ENCODE measurements around the gene MACC1. TPM values are rescaled to one million over a fixed set of nuclear protein-coding genes. Genes with fewer than 3 reads are reported as not detected.

Gene MACC1, protein sequence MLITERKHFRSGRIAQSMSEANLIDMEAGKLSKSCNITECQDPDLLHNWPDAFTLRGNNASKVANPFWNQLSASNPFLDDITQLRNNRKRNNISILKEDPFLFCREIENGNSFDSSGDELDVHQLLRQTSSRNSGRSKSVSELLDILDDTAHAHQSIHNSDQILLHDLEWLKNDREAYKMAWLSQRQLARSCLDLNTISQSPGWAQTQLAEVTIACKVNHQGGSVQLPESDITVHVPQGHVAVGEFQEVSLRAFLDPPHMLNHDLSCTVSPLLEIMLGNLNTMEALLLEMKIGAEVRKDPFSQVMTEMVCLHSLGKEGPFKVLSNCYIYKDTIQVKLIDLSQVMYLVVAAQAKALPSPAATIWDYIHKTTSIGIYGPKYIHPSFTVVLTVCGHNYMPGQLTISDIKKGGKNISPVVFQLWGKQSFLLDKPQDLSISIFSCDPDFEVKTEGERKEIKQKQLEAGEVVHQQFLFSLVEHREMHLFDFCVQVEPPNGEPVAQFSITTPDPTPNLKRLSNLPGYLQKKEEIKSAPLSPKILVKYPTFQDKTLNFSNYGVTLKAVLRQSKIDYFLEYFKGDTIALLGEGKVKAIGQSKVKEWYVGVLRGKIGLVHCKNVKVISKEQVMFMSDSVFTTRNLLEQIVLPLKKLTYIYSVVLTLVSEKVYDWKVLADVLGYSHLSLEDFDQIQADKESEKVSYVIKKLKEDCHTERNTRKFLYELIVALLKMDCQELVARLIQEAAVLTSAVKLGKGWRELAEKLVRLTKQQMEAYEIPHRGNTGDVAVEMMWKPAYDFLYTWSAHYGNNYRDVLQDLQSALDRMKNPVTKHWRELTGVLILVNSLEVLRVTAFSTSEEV
- 0.24 and 0.39 TPM in 2 replicates for total RNA-seq (2014; rRNA removed; shearing (Covaris generic))

DNA sequence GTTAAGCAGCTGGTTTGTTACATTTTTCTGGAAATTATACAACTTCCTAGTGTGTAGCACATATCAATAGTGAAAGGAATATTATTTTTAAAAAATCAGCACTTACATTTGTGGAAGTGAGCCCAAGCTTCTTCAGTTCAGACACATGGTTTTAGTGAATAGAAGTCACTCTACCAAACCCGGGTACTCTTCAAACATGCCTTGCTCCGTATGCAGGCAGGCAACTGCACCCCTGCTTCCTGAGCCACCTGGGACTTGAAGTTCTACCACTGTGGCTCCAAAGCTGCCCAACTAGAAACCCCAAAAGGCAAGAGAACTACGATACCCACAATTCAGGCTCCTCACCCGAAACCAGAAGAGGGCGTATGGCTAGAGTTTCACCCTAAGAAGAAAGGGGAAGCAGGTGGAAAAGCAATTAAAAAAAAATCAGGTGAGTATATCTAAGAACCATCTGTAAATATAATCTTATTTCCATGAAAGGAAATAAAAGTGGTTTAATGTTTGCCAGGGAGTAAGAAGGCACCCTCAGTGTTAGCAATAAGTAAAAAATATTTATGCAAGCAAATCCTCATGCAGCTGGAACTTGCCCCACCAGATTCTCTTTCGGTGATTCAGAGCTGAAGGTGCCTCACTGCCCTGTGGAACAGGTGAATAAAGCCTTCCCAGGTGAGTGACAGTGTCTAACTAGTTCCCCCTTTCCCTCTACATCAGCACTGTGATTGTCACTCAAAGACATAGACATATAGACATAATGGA lies at the start of gene MACC1:
Gene MACC1, minus strand, starts transcription at position 192 of the 756 bp plus-strand sequence. CDS start 55,522 bp downstream, outside the sequence.
- DNase-seq (ENCODE audit: low read depth), result no peak

GRCh38 chr7:20264623-20265022 lies 47.4 kb upstream of the MACC1 start:
- no peak for DNase-seq (ENCODE audit: low read depth)

- peak; percentile 70 for DNase-seq (ENCODE audit: low read depth)
Measured at GRCh38 chr7:20260223-20260622, 43.0 kb upstream of the MACC1 start.

GRCh38 chr7:20257212-20257611 lies 40.0 kb upstream of the MACC1 start:
- DNase-seq (ENCODE audit: low read depth), result no peak

GRCh38 chr7:20249920-20250319 lies 32.7 kb upstream of the MACC1 start:
- no peak for DNase-seq (ENCODE audit: low read depth)

DNA sequence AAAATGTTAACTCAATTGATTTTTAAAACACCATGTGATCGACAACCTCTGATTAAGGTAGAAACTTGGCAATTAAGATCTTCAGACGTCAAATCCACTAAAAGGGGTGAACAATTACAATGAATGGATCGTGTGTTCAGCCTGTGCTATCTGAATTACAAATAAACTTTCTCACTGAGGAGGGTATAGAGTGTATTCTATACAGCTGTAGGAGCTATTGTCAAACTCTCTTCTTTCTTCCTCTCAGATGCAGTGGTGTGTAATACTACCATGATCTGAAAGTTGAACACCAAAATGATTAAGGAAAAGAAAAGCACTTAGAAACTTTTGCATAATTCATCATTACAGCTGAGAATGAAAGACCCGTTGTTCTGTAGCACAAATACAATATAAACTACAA lies 32.2 kb upstream of the MACC1 start:
- no peak for DNase-seq (ENCODE audit: low read depth)

GRCh38 chr7:20246236-20246635 lies 29.1 kb upstream of the MACC1 start:
- DNase-seq (ENCODE audit: low read depth), result no peak

DNA sequence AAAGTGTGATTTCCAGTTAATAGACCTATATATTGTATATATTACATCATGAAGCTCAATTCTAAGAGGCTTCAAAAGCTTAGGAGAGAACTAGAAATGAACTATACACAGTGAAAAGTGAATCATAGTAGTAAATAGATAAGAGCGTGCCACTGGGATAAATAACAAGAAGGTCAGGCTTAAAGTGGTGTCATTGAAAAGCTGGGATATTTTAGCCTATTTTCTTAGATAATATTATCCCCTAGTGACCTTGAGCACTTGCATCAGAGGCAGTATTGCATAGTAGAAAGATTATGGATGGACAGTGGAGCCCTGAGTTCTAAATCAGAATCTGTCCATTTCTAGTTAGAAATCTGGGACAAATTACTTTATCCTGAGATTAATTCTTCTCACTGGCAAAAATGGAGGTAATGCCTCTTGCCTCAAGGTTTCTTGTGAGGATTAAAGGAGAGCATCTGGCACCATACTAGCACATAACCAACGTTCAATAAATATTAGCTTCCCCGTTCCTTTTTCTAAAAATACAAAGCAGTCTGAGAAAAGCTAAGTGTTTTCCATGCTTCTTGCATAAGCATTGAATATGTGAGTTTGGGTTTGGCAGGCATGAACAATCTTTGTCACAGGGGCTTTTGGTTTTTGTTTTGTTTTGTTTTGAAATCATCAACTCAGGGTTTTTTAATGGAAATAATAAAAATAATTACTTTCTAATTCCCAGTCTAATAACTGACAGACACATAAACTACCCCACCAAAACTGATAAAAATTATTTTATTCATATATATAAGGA lies 27.3 kb upstream of the MACC1 start:
- no peak for DNase-seq (ENCODE audit: low read depth)

- no peak for DNase-seq (ENCODE audit: low read depth)
Measured at GRCh38 chr7:20241911-20242261, 24.7 kb upstream of the MACC1 start.

DNA sequence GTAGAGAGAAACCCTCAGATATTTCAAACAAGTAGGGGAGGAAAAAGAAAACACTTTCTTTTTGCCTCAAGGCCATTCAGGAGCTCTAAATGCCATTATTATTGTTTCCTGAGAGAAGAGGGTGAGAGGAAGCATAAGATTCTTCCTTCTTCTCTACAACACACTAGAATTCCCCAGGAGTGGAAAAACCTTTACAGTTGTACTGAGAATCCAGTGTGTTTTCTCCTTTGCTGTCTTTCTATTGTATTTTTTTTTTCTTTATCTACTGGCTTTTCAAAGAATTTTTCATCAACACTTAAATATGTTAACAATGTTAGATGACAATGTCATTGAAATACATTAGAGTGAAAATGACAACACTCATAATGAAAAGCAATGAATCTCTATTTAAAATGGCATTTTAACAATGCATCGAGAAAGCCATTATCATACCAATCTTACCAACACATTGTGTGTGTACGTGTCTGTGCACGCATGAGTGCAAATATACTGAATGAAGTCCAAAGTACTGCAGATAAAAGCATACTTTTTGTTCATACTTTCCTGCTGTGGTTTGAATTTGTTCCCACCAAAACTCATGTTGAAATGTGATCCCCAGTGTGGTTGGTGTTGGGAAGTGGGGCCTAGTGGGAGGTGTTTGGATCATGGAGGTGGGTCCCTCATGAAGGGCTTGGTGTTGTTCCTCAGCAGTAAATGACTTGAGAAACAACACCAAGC lies 24.2 kb upstream of the MACC1 start:
- peak; percentile 97 for DNase-seq (ENCODE audit: low read depth)

GRCh38 chr7:20240080-20240926 lies 23.1 kb upstream of the MACC1 start:
- peak; percentile 56 for DNase-seq (ENCODE audit: low read depth)

GRCh38 chr7:20238754-20239324 lies 21.7 kb upstream of the MACC1 start:
- peak; percentile 77 for DNase-seq (ENCODE audit: low read depth)

- DNase-seq (ENCODE audit: low read depth), result no peak
Measured at GRCh38 chr7:20238194-20238753, 21.1 kb upstream of the MACC1 start.

GRCh38 chr7:20237464-20238193 lies 20.4 kb upstream of the MACC1 start:
- DNase-seq (ENCODE audit: low read depth), result no peak

- no peak for DNase-seq (ENCODE audit: low read depth)
Measured at GRCh38 chr7:20236790-20237189, 19.6 kb upstream of the MACC1 start.

GRCh38 chr7:20236043-20236442 lies 18.9 kb upstream of the MACC1 start:
- DNase-seq (ENCODE audit: low read depth), result no peak

- DNase-seq (ENCODE audit: low read depth), result no peak
Measured at GRCh38 chr7:20235288-20235687, 18.1 kb upstream of the MACC1 start.

DNA sequence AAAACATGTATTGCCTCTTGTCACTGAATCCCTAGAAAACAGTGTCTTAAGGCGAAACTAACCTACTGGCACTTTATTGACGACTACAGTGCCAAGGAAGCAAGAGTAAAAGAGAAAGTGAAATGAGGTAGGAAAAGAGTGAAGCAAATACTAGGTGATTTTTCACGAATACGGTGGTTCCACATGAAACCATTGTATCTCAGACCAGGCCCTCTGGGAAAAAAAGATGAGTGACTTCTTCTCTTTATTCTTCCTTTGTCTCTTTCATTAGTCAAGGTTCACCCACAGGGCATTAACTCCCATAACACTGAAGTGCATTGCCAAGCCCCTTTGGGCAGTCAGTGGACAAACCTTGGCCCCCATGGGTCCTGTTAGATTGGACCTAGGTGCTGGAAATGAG lies 16.2 kb upstream of the MACC1 start:
- no peak for DNase-seq (ENCODE audit: low read depth)

Measured in RPMI7951 (cell line).